Measurements from ENCODE around the gene NKX3-2.

The NKX3-2 gene

DNA sequence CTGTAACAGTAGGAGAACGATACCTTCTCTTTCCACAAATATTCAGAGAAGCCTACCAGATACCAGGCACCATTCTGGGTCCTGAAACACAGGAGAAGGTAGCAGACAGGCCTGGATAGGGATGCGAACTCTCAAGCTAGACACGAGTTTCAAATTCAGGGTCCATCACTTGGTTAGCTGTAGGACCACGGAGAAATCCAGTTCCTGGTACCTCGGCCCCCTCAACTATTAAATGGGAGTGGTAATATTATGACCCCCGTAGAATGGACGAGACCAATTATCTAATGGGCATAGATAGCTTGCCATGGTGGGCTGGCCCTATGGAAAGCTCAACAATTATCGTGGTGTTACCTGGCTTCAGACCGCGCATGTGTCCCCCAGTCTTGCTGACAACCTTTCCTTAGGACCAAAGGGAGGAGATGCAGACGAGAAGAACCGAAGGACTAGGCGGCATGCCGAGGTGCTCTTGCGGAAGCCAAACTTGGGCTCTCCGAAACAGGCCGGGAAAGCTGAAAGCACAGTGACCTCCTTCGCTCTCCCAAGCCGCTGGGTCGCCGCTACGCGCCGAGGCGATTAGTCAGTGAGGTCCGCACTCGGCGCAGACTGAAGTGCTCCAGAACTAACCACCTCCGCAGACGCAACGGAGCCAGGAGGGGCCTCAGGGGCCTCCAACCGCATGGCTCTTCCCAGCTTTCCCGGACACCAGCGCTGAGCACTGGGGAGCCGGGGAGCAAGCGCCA lies 19.6 kb downstream of the NKX3-2 start:
- no peak overlapping the region for H3K27ac ChIP-seq
- TF ChIP-seq CTCF (IDR thresholded peaks at IDR 0.05) = no peak
- TF ChIP-seq ZFX (IDR thresholded peaks at IDR 0.05; ENCODE audit: borderline replicate concordance) = no peak

DNA sequence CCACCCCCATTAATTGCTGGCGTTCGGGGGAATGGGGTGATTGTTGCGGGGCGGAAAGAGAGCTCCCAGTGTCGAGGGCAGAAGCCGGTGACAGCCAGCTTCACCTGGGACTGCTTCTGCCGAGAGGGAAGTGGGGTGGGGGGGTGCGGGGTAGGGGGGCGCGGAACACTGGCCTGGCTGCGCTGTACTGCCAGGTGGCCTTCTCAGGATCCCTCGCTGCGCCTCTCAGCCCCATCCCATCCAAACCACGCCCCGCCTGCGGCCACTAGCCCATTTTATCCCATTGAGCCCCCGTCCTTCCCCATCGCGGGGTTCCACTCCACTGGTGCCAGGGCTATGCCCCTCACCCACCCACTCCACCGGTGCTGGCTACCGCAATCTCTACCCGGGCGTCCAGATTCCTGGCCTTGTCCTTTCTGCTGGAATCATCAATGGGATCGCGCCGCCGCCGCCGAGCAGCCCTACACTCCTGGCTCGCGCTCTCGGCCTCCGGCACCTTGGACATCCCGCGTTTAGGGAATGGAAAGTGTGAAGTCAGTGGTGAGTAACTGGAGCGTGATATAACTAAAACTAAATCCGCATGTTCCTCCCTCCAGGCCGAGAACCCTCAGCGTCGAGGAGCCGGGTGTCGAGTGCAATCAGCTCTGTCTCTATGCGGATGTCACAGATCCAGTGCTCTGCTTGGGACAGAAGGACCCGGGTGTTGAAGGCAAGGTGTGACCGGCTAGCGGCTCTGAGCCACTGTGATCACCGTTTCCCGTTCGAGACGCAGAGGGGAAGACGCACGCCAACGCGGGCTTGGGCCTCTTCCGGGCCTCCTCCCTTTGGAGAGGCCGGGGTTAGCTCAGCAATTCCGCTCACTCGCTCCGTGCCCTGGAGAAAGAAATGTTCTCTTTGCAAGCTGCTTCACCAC lies 20.5 kb downstream of the NKX3-2 start:
- H3K27ac ChIP-seq = no peak overlapping the region

DNA sequence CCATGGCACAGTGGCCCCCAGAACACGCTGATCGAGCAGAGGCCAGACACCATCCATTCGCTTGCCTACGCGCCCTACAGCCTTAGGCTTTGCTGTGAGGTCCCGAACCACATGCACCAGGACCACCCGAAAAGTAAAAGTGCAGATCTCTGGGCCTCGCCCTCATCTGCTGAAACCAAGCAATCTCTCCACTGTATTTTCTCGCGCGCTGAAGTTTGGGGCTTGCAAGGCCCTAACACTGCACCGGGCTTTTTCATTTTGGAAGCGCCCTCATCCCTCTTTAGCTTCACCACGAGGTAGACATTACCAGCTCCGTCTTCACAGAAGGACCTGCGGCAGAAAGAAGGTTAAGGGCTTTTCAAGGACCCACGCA lies 21.2 kb downstream of the NKX3-2 start:
- no peak overlapping the region for H3K27ac ChIP-seq
- TF ChIP-seq CTCF (IDR thresholded peaks at IDR 0.05) (no peak), ZFX (IDR thresholded peaks at IDR 0.05; ENCODE audit: borderline replicate concordance) (no peak)

More for the DNA sequence above, 20.5 kb downstream of the NKX3-2 start:
- TF ChIP-seq CTCF (IDR thresholded peaks at IDR 0.05) (no peak), ZFX (IDR thresholded peaks at IDR 0.05; ENCODE audit: borderline replicate concordance) (no peak)

DNA sequence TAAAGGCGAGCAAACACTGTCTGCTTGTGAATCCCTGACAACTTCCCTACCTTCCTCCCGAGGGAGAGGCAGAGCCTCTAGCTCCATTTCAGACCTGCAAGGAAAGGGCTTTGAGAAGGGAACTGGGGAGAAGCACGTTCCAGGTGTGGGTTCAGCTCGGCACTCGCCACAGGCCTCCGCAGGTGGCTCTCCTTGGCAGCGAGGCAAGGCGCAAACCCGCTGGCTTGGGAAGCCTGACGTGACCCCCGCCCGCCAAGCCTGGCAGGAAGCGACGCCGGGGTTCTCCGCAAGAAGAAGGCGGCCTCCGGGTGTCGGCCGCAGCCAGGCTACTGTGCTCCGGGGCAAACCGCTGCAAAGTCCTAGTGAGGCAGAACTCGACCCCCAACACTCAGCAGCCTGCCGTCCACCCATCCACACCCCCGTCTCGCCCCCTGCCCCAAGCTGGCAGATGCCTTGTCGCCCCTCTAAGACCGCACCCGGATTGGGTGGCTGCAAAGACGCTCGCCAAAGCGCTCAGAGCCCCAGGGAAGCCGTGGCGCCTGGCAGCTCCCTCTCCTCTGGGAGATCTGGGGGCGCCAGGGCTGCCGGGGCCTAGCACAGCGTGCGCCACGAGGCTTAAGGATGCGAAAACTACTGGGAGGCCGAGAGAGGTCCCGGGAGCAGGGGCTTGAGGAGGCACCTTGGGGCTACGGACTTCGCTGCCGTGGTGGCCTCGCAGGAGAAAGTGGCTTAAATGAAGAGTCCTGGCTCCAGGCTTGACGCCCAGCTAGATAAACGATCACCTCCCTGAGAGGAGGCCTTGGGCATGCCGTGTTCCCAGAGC lies 21.8 kb downstream of the NKX3-2 start:
- no peak overlapping the region for H3K27ac ChIP-seq
- no peak for TF ChIP-seq ZFX (IDR thresholded peaks at IDR 0.05; ENCODE audit: borderline replicate concordance)
- no peak for TF ChIP-seq CTCF (IDR thresholded peaks at IDR 0.05)

- no peak overlapping the region for H3K27ac ChIP-seq
- no peak for TF ChIP-seq CTCF (IDR thresholded peaks at IDR 0.05)
- TF ChIP-seq ZFX (IDR thresholded peaks at IDR 0.05; ENCODE audit: borderline replicate concordance) = no peak
Observed at GRCh38 chr4:13521047-13521446, 23.3 kb downstream of the NKX3-2 start.

DNA sequence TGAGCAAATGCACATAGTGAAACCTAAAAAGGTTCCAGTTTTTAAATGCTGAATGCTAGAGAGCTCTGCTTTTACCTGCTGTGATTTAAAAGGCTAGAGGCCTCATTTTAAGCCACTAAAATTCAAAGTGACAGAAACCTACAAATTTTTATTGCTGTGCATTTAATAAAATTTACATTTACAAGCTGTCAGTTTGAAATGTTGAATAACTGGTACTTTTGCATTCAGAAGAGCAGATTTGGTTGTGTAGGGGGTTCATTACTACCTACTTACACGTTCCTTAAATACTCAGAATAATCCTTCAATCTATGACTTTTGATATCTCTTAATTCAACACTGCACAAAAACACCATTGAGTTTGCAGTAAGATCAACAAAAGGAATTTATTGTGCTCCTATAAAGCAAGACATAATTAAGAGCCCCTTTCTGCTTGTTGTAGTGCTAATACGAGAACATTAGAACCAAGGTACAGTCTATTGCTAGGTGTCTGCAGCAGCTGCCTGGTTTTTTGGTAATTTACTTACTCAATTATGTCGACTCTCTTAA lies 27.9 kb downstream of the NKX3-2 start:
- no peak overlapping the region for H3K27ac ChIP-seq
- no peak for TF ChIP-seq ZFX (IDR thresholded peaks at IDR 0.05; ENCODE audit: borderline replicate concordance)
- TF ChIP-seq CTCF (IDR thresholded peaks at IDR 0.05) = no peak
